Stimulated activated CD8-positive, alpha-beta memory T cell treated with anti-CD3 and anti-CD28 coated beads, Interleukin-7, amount 100 ng/mL, for 4 hours (primary cell): ENCODE results near the gene CLEC7A.

Source experiments
- DNase-seq, 2 donors: peaks; one replicate each; pipeline ENCODE4 v3.0.0-alpha.2; 2020; ENCODE audit warnings: low read depth in 2 of 2

CLEC7A gene

DNA sequence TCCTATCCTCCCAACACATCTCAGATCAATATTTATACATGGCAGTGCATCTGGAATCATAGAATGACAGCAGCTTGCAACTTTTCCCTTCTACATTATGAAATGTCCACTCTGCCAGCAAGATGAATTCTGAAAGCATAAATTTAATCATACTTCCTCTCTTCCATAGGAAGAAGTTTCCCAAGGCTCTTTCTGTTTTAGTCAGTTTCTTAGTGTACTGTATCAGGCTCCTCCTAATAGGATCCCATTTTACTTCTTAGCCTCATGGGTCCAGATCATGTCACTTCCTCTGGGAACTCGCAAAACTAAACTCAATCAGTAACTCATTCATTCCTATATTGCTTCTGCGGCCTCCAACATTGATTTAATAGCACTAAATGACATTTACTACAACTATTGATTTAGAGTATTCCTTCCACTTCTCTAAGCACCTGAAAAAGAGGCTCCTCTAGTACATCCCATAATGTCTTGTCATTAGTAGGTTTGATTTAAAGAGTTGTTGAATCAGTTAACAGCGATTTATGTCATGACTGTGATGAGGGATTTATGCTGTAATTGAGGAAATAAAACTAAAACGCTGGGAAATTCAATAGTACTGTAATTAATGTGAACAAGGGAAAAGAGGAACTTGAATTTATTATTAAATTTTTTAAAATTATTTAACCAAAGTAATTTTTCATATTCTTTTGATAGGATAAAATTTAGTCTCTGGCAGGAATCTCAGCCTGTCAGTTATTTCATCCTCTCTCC is 35.2 kb downstream of the CLEC7A start:
- DNase-seq, result no peak

DNA sequence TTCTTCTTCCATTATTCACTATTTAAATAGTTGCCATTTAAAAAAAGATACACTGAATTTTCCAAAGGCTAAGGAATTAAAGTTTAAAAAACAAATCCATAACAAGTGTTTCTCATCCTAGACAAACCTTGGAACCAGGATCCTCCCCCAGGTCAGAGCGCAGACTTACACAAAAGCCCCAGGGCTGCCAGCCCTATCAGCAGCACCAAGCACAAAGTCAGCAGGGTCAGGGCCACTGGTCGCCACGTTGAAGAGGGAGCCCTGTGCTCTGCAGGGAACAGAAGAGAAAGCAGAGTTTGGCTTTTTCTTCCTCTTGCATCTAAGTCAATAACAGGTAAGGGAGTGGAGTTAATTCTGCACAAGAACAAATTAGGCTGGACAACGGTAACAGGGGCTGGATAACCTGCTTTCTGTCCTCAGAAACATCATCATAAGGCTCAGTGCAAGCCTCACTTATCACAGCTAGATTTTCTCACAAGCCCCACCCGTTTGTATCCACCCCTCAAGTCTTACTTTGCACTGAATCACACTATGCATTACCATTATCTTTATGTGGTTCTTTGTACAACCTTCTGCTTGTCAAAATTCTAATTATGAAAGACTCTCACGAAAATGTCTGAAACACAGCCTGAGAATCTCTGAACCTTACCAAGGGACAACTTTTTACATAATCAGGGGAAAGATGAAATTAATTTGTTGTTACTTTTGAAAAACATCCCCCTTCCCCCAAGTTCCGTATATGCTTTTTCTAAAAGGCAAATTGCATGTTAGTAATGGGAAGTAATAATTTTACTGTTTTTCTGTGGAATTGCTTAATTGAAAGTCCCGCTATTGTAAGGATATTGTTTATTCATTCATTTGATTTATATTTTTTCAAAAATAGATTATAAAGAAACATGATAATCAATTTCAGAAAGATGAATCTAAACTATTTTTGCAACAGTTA is 40.8 kb downstream of the CLEC7A start:
- DNase-seq, result no peak

GRCh38 chr12:10088031-10088430 is 42.0 kb downstream of the CLEC7A start:
- no peak for DNase-seq

DNA sequence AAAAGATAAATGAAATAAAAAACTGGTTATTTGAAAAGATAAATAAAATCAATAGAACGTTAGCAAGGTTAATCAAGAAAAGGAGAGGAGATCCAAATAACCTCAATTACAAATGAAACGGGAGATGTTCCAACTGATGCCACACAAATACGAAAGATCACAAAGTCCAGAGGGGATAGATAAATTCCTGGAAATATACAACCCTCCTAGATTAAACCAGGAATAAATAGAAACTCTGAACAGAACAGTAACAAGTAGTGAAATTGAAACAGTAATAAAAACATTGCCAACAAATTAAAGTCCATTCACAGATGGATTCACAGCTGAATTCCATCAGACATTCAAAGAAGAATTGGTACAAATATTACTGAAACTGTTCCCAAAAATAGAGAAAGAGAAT is 43.6 kb downstream of the CLEC7A start:
- DNase-seq, result no peak

DNA sequence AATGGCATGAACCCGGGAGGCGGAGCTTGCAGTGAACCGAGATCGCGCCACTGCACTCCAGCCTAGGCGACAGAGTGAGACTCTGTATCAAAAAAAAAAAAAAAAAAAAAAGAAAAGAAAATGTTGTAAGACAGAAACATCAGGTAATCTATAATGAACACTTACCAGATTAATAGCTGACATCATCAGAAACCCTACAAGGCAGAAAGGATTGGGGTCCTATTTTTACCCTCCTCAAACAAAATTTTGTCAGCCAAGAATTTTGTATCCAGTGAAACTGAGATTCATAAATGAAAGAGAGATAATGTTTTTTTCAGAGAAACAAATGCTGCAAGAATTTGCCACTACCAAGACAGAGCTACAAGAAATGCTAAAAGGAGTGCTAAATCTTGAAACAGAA is 45.3 kb downstream of the CLEC7A start:
- no peak for DNase-seq

DNA sequence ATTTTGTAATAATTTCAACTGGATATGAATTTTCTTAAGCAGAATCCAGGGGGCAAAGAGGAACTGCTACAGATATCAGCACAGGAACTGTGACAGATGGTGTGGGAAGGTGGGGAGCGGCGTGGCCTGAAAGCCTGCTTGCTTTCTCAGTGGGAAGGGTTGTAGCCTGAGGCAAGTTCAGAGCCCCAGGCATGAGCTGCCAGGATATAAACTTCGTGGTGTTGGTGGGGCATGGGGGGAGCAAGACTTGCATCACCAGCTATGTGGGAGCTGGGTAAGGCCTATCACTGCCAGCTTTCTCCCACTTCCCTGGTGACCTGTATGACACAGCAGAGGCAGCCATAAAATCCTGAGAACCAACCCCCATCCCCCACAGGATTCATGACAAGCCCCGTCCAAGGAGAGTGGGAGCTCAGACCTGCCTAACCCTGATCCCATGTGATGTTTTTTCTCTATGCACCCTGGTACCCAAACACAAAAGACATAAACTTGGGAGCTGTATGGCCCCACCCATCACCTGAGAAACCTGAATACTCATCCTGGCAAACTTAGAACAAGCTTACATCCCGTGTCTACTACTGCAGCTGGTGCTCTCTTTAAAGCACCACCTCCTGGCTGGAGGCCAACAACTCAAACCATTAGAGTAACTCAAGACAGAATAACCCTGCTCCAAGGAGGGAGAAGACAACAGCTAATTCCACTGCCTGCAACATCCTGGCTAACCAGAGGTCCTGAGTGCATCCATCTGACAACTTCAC is 47.7 kb downstream of the CLEC7A start:
- no peak for DNase-seq

- no peak for DNase-seq
Measured at GRCh38 chr12:10075451-10075850, 54.5 kb downstream of the CLEC7A start.

DNA sequence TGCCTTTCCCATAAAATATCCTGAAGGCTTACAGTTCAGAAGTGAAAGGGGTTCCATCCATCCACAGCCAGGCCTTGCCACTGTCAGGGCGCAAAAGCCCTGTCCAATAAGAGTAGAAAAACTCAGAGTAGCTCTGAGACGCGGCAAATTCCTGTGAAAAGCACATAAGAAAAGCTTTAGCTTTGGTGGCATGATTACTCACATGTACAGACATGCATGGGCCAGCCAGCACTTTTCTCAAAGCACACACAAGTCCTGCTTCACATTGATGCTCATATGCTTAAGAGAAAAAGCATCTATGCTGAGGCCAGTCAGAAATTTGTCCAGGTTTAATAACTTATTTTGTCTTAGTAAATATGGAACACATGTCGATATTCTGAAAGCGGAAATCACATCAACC is 56.7 kb downstream of the CLEC7A start:
- no peak for DNase-seq

- DNase-seq, result no peak
Measured at GRCh38 chr12:10072131-10072530, 57.9 kb downstream of the CLEC7A start.

DNA sequence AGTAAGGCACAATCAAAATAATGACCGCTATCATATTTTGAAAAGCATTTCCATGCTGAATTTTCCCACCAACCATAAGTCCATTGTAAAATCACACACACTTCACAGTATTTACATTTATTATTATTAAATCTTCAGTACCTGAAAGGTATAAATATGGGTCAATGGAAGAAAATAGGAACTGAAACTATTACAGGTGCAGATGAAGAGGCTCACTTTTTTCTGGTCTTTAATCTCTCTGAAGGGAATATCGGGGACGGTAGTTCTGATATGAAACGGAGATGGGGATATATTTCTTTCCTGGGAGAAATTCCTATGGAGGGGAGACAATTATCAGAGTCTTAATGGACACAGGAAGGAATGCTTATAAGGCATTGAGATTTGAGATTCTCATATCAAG is 59.6 kb downstream of the CLEC7A start:
- DNase-seq, result no peak

GRCh38 chr12:10069976-10070375 is 60.0 kb downstream of the CLEC7A start:
- no peak for DNase-seq

DNA sequence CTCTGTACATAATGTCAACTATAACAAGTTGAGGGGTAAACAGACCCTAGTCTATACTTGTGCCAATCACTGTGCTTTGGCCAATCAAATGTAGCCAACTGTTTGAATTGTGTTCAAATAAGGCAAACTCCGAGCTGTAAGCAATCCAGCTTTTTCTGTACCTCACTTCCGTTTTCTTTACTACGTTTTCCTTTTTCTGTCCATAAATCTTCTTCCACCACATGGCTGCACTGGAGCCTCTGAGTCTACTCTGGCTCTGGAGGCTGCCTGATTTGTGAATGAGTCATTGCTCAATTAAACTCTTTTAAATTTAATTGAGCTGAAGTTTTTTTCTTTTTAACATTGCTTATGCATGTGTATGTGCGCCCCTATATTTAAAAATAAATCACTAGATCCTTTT is 60.9 kb downstream of the CLEC7A start:
- DNase-seq, result no peak

DNA sequence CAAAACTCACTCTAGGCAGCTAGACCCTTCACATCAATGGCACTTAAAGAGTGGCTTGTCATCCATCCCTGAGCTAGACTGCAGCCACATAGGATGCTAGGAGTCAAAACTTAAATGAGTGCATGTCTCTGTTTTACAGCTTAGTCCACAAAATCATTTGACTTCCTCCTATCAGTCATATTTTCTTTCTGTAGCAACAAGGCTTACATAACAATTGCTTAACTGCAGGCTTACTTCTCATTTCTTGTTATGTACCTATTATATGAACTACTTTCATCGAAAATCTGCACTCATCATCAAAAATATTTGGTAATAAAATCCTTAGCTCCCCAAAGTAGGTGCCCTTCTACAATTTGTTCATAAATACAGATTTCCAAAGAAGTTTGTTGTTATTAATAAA is 61.4 kb downstream of the CLEC7A start:
- no peak for DNase-seq

GRCh38 chr12:10067942-10068341 is 62.1 kb downstream of the CLEC7A start:
- DNase-seq, result no peak

- no peak for DNase-seq
Measured at GRCh38 chr12:10067264-10067663, 62.7 kb downstream of the CLEC7A start.
